GM13977 (cell line): ENCODE results near the gene ADAD2.

Source experiments
- DNase-seq: peaks from one replicate; pipeline ENCODE4 v3.0.0; 2012; ENCODE audit warnings: low spot score
- CTCF ChIP-seq: IDR thresholded peaks from 2 replicates; pipeline ENCODE4 v1.5.1; 2012; ENCODE audit warnings: mild to moderate bottlenecking, control low read depth; ENCODE audit not compliant: insufficient read depth; ENCODE audit errors: extremely low read depth, missing control alignments
- in situ Hi-C: fragments of 300-500 bp; cut with MboI; formaldehyde crosslinking; loops from one replicate; pipeline ENCODE4 v1.12.0; 2022; ENCODE audit warnings: low sequenced_read_pairs, low pct_unique_long_range_greater_than_20kb, mixed read lengths, inconsistent platforms; ENCODE audit not compliant: unreplicated experiment

Gene ADAD2

GRCh38 chr16:84186685-84187437 is 4.1 kb upstream of the ADAD2 start, which contains the start of gene TAF1C:
Gene TAF1C (minus strand): TSS chr16:84187057. CDS start chr16:84184988, 2,069 bp downstream.
- in situ Hi-C loops: no loop called here
- DNase-seq: peak; percentile 98
- peak; percentile 94 for TF ChIP-seq CTCF

GRCh38 chr16:84191466-84191865 is 509 bp downstream of the ADAD2 start:
- TF ChIP-seq CTCF: no peak
- no peak for DNase-seq
- in situ Hi-C loops: no loop called here

- in situ Hi-C loops: no loop called here
- no peak for TF ChIP-seq CTCF
- no peak for DNase-seq
Measured at GRCh38 chr16:84193480-84193879, 2.5 kb downstream of the ADAD2 start.

- TF ChIP-seq CTCF: no peak
- DNase-seq: no peak
- in situ Hi-C loops: no loop called here
Measured at GRCh38 chr16:84194018-84194417, 3.1 kb downstream of the ADAD2 start.

GRCh38 chr16:84194470-84195200 is 3.7 kb downstream of the ADAD2 start:
- no peak for TF ChIP-seq CTCF
- DNase-seq: peak; percentile 57
- in situ Hi-C loops: no loop called here

GRCh38 chr16:84195201-84196093 is 4.5 kb downstream of the ADAD2 start:
- DNase-seq: no peak
- no peak for TF ChIP-seq CTCF
- in situ Hi-C loops: no loop called here
